CD4-positive, alpha-beta T cell (primary cell): Measurements from ENCODE around the gene TUT7. TPM values are rescaled to one million over a fixed set of nuclear protein-coding genes. Genes with fewer than 3 reads are reported as not detected.

ENCODE experiments used
- ATAC-seq: fragments of 200-7000 bp; cut with Tn5 transposase; one replicate; pipeline ENCODE4 v1.10.0; 2022; ENCODE audit warnings: mild to moderate bottlenecking; ENCODE audit not compliant: poor library complexity
- CTCF ChIA-PET: fragments of 350-600 bp; sonication (Branson Sonifier 250); formaldehyde crosslinking; loops from one replicate; lab custom pipeline; 2021; ENCODE audit warnings: antibody characterized with exemption, inconsistent platforms; lab: Charles Lee
- POLR2A ChIA-PET: fragments of 350-600 bp; sonication (Branson Sonifier 250); formaldehyde crosslinking; loops from one replicate; lab custom pipeline; 2021; ENCODE audit warnings: antibody characterized with exemption, inconsistent platforms; lab: Charles Lee
- DNase-seq, 14 experiments: peaks; one replicate each; pipeline ENCODE4 v3.0.0-alpha.2; 2013 to 2020; ENCODE audit warnings: mixed read lengths in 2 of 14
- H3K27ac ChIP-seq, 2 donors: one replicate each; pipeline versions ENCODE4 v1.5.1 to v1.7.0; 2013; ENCODE audit warnings: low read length in 2 of 2, low read depth in 1 of 2, mild to moderate bottlenecking in 1 of 2
- H3K27me3 ChIP-seq, 2 experiments: 1 replicate in 1 of 2; 2 replicates in 1 of 2; pipeline versions ENCODE4 v1.6.1 to v1.7.0; 2013; ENCODE audit warnings: low read length in 2 of 2, control low read depth in 1 of 2, mild to moderate bottlenecking in 1 of 2, moderate library complexity in 1 of 2; ENCODE audit not compliant: insufficient read depth in 2 of 2, control insufficient read depth in 1 of 2
- H3K36me3 ChIP-seq: one replicate; pipeline ENCODE4 v1.6.1; 2013; ENCODE audit warnings: low read length, control low read depth; ENCODE audit not compliant: insufficient read depth
- H3K4me1 ChIP-seq: one replicate; pipeline ENCODE4 v1.6.1; 2013; ENCODE audit warnings: low read length, control low read depth; ENCODE audit not compliant: insufficient read depth
- H3K4me3 ChIP-seq: one replicate; pipeline ENCODE4 v1.5.1; 2013; ENCODE audit warnings: mild to moderate bottlenecking, low read length, moderate library complexity
- H3K9me3 ChIP-seq, 2 experiments: 1 replicate in 1 of 2; 2 replicates in 1 of 2; pipeline versions ENCODE4 v1.6.1 to v1.7.0; 2013; ENCODE audit warnings: low read length in 2 of 2, mild to moderate bottlenecking in 2 of 2, control low read depth in 1 of 2, moderate library complexity in 1 of 2; ENCODE audit not compliant: control insufficient read depth in 1 of 2, insufficient read depth in 1 of 2
- H3K27ac Mint-ChIP-seq: one replicate; pipeline ENCODE4 v1.8.0; 2020; ENCODE audit warnings: mixed read lengths
- H3K27me3 Mint-ChIP-seq: one replicate; pipeline ENCODE4 v1.8.0; 2021; ENCODE audit warnings: mixed read lengths
- H3K36me3 Mint-ChIP-seq: one replicate; pipeline ENCODE4 v1.8.0; 2021; ENCODE audit warnings: low read depth, mixed read lengths
- H3K4me1 Mint-ChIP-seq: one replicate; pipeline ENCODE4 v1.8.0; 2021; ENCODE audit warnings: low read depth, mixed read lengths
- H3K4me3 Mint-ChIP-seq: one replicate; pipeline ENCODE4 v1.8.0; 2020; ENCODE audit warnings: mild to moderate bottlenecking, mixed read lengths
- H3K9me3 Mint-ChIP-seq: one replicate; pipeline ENCODE4 v1.8.0; 2020; ENCODE audit warnings: mixed read lengths
- intact Hi-C, 2 experiments: fragments of 100-400 bp; cut with DNase I in 1 of 2; cut with micrococcal nuclease in 1 of 2; formaldehyde crosslinking; loops; one replicate each; pipeline versions ENCODE4 v1.15.1 to v1.9.0; 2023 to 2025; cut with DNase I, micrococcal nuclease
- total RNA-seq, 174 experiments: library from RNA in 2 of 174; stranded (reverse) in 2 of 174; gene quantifications; one replicate each; pipeline ENCODE4 v1.2.3 and lab custom pipeline; 2021 to 2026
- TF ChIP-seq, protein P1 (sequence below): fragments of 200-600 bp; IDR thresholded peaks from one replicate; pipeline ENCODE4 v1.8.0; 2022; ENCODE audit warnings: antibody characterized with exemption, mild to moderate bottlenecking

The TUT7 gene
- total RNA-seq, 2 experiments from 2014 or later: 51.9 to 53.8 TPM

- DNase-seq (no peak), ATAC-seq (no peak)
- H3K27me3 ChIP-seq: no peaks in the 10 kb centered on the region
- no peak within 1 kb of the TSS for H3K27ac ChIP-seq
- no peaks in the 10 kb centered on the region for H3K9me3 ChIP-seq
- CTCF ChIA-PET: no interaction called here
- no peak within 1 kb of the TSS for H3K4me3 Mint-ChIP-seq
- no peaks in the 10 kb centered on the region for H3K27me3 Mint-ChIP-seq
- H3K4me1 ChIP-seq: no peaks in the 10 kb centered on the region
- H3K4me3 ChIP-seq: no peak within 1 kb of the TSS
- POLR2A ChIA-PET: no interaction called here
- H3K36me3 Mint-ChIP-seq: peaks cover 57% of the 10 kb centered on the region
- H3K27ac Mint-ChIP-seq: no peak within 1 kb of the TSS
- intact Hi-C loops: no loop called here
- TF ChIP-seq, protein P1, sequence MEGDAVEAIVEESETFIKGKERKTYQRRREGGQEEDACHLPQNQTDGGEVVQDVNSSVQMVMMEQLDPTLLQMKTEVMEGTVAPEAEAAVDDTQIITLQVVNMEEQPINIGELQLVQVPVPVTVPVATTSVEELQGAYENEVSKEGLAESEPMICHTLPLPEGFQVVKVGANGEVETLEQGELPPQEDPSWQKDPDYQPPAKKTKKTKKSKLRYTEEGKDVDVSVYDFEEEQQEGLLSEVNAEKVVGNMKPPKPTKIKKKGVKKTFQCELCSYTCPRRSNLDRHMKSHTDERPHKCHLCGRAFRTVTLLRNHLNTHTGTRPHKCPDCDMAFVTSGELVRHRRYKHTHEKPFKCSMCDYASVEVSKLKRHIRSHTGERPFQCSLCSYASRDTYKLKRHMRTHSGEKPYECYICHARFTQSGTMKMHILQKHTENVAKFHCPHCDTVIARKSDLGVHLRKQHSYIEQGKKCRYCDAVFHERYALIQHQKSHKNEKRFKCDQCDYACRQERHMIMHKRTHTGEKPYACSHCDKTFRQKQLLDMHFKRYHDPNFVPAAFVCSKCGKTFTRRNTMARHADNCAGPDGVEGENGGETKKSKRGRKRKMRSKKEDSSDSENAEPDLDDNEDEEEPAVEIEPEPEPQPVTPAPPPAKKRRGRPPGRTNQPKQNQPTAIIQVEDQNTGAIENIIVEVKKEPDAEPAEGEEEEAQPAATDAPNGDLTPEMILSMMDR: no peak
- H3K9me3 Mint-ChIP-seq: no peaks in the 10 kb centered on the region
- H3K4me1 Mint-ChIP-seq: no peaks in the 10 kb centered on the region
- H3K36me3 ChIP-seq: peaks cover 17% of the 10 kb centered on the region
Observed at GRCh38 chr9:86259557-86259956, 94.7 kb downstream of the TUT7 start, which contains the start of gene C9orf153. Gene C9orf153 (minus strand): TSS chr9:86259657. CDS start chr9:86229603, 30,054 bp downstream.

DNA sequence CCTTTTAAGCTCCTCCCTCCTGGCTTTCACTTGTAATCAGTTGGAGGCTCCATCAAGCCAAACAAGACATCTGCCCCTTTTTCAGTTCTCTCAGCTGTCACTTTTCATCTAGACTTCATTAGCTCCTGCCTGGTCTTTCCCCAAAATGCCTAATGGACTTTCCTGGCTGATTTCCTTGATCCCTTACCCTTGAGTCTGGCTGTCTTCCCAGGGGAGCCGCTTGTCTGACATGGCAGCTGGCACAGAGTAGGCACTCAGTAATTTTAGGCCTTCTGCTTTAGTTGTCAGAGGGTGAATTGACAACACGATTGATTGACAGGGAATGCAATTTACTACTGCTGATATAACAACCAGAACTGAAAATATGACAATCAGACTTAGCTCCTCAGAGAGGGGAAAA, 96.8 kb downstream of the TUT7 start:
- Histone ChIP-seq H3K36me3 (no peaks in the 10 kb centered on the region), H3K9me3 (peaks cover 7 to 13% of the 10 kb centered on the region in 2 experiments), H3K4me3 (no peak overlapping the region), H3K4me1 (no peaks in the 10 kb centered on the region), H3K27me3 (no peaks in the 10 kb centered on the region), H3K27ac (no peak overlapping the region)
- POLR2A ChIA-PET: no interaction called here
- no peaks in the 10 kb centered on the region for H3K27me3 Mint-ChIP-seq
- no peaks in the 10 kb centered on the region for H3K4me1 Mint-ChIP-seq
- intact Hi-C loops: no loop called here
- peaks cover 35% of the 10 kb centered on the region for H3K36me3 Mint-ChIP-seq
- no peak overlapping the region for H3K4me3 Mint-ChIP-seq
- H3K27ac Mint-ChIP-seq: no peak overlapping the region
- CTCF ChIA-PET: interaction anchor here (0.6 kb wide), 1 partner anchor 450 kb away, joined by 3 read pairs; no protein-coding TSS in a partner anchor
- peaks cover 4% of the 10 kb centered on the region for H3K9me3 Mint-ChIP-seq
- ATAC-seq (no peak), DNase-seq (no peak)
- TF ChIP-seq, protein P1: no peak

GRCh38 chr9:86256653-86257052, 97.6 kb downstream of the TUT7 start:
- DNase-seq: no peak
- ChIA-PET CTCF (no interaction called here), POLR2A (no interaction called here)
- no peaks in the 10 kb centered on the region for H3K27me3 Mint-ChIP-seq
- intact Hi-C loops: no loop called here
- H3K27ac Mint-ChIP-seq: no peak overlapping the region
- H3K4me1 Mint-ChIP-seq: no peaks in the 10 kb centered on the region
- no peak overlapping the region for H3K4me3 ChIP-seq
- peaks cover 7 to 16% of the 10 kb centered on the region in 2 experiments for H3K9me3 ChIP-seq
- H3K36me3 ChIP-seq: no peaks in the 10 kb centered on the region
- peaks cover 28% of the 10 kb centered on the region for H3K36me3 Mint-ChIP-seq
- peaks cover 4% of the 10 kb centered on the region for H3K9me3 Mint-ChIP-seq
- H3K27me3 ChIP-seq: no peaks in the 10 kb centered on the region
- ATAC-seq: no peak
- H3K4me1 ChIP-seq: no peaks in the 10 kb centered on the region
- TF ChIP-seq, protein P1: no peak
- no peak overlapping the region for H3K27ac ChIP-seq
- no peak overlapping the region for H3K4me3 Mint-ChIP-seq
